ENCODE results near the gene CIB4. TPM values are rescaled to one million over a fixed set of nuclear protein-coding genes. Genes with fewer than 3 reads are reported as not detected.
A peak's percentile ranks its signal among the peaks of the same experiment; 100 is the strongest.

The CIB4 gene
- not detected for total RNA-seq
- not detected for polyA plus RNA-seq (ENCODE audit: insufficient read depth, low read depth, low replicate concordance)
- long read RNA-seq, donor 1: 0 reads
- long read RNA-seq, donor 2: 0 reads
- long read RNA-seq, donor 3, partial matches to known transcripts: 0 of 1 reads
- long read RNA-seq, donor 3, other reads (novel, unspliced or antisense): 0 of 1 reads
- long read RNA-seq, donor 4: 0 reads
- long read RNA-seq, donor 5: 0 reads
- long read RNA-seq, donor 6, partial matches to known transcripts: 0 of 1 reads
- long read RNA-seq, donor 6, other reads (novel, unspliced or antisense): 0 of 1 reads
- long read RNA-seq, donor 7, partial matches to known transcripts: 0 of 1 reads
- long read RNA-seq, donor 7, other reads (novel, unspliced or antisense): 1 of 1 reads
- long read RNA-seq, donor 8, partial matches to known transcripts: 0 of 1 reads
- long read RNA-seq, donor 8, other reads (novel, unspliced or antisense): 0 of 1 reads
- long read RNA-seq, donor 9, partial matches to known transcripts: 0 of 1 reads
- long read RNA-seq, donor 9, other reads (novel, unspliced or antisense): 0 of 1 reads
- long read RNA-seq, donor 10: 0 reads

- Histone ChIP-seq H3K27ac (ENCODE audit: low read depth in 2 of 2, low read length in 2 of 2) (no peak within 1 kb of the TSS), H3K36me3 (ENCODE audit: control insufficient read depth in 2 of 3, insufficient read depth in 3 of 3, low read length in 3 of 3) (no peaks in the 10 kb centered on the region), H3K9me3 (ENCODE audit: control insufficient read depth in 2 of 3, insufficient read depth in 1 of 3, low read length in 3 of 3) (no peaks in the 10 kb centered on the region), H3K4me3 (ENCODE audit: low read length in 3 of 3) (no peak within 1 kb of the TSS), H3K9ac (ENCODE audit: low read length in 3 of 3) (no peak within 1 kb of the TSS), H3K4me1 (ENCODE audit: control insufficient read depth in 2 of 3, insufficient read depth in 2 of 3, low read depth in 1 of 3, low read length in 3 of 3) (peaks cover 0 to 10% (median 8%) of the 10 kb centered on the region in 3 donors), H3K27me3 (ENCODE audit: control insufficient read depth, insufficient read depth, low read length) (no peaks in the 10 kb centered on the region)
- TF ChIP-seq, protein P1, sequence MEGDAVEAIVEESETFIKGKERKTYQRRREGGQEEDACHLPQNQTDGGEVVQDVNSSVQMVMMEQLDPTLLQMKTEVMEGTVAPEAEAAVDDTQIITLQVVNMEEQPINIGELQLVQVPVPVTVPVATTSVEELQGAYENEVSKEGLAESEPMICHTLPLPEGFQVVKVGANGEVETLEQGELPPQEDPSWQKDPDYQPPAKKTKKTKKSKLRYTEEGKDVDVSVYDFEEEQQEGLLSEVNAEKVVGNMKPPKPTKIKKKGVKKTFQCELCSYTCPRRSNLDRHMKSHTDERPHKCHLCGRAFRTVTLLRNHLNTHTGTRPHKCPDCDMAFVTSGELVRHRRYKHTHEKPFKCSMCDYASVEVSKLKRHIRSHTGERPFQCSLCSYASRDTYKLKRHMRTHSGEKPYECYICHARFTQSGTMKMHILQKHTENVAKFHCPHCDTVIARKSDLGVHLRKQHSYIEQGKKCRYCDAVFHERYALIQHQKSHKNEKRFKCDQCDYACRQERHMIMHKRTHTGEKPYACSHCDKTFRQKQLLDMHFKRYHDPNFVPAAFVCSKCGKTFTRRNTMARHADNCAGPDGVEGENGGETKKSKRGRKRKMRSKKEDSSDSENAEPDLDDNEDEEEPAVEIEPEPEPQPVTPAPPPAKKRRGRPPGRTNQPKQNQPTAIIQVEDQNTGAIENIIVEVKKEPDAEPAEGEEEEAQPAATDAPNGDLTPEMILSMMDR (IDR thresholded peaks at IDR 0.05; ENCODE audit: borderline replicate concordance, extremely low read depth, insufficient read depth): no peak
- FAIRE-seq (no peak), DNase-seq (peak in 4 of 5 donors; percentile 31 to 73 (median 62))
- intact Hi-C loops (cut with DNase I): no loop called here
These were observed at the start of gene CIB4 for GRCh38 chr2:26640781-26641564. CIB4 (minus strand) TSS chr2:26641366; CDS start chr2:26641314, 52 bp downstream.

DNA sequence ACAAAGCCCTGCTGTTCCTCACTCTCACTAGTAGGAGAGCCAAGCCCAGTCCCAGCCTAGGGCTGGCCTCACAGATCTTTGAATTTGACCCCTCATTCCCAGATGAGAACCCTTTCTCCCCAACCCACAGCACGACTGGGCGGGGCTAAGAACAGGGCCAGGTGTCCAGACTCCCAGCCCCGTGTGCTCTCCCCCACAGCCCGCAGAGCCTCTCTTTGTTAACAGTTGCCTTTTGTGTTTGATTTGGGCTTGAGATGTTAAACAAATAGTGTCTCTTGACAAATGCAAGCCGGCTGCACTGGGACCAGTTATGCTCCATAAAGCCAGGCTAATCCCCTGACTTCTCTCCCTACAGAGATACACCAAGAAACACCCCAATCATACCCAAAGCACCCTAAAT, 46.6 kb upstream of the CIB4 start:
- no peak overlapping the region for H3K27ac ChIP-seq (ENCODE audit: low read depth in 2 of 2, low read length in 2 of 2)

GRCh38 chr2:26687328-26687727, 46.2 kb upstream of the CIB4 start:
- TF ChIP-seq, protein P1 (IDR thresholded peaks at IDR 0.05; ENCODE audit: borderline replicate concordance, extremely low read depth, insufficient read depth): no peak
- FAIRE-seq: no peak
- H3K9ac ChIP-seq (ENCODE audit: low read length in 3 of 3): no peak overlapping the region

More for the DNA sequence above, 46.6 kb upstream of the CIB4 start:
- Histone ChIP-seq H3K4me1 (ENCODE audit: control insufficient read depth in 2 of 3, insufficient read depth in 2 of 3, low read depth in 1 of 3, low read length in 3 of 3) (peaks cover 0 to 6% (median 5%) of the 10 kb centered on the region in 3 donors), H3K27me3 (ENCODE audit: control insufficient read depth, insufficient read depth, low read length) (no peaks in the 10 kb centered on the region), H3K4me3 (ENCODE audit: low read length in 3 of 3) (no peak overlapping the region), H3K9me3 (ENCODE audit: control insufficient read depth in 2 of 3, insufficient read depth in 1 of 3, low read length in 3 of 3) (no peaks in the 10 kb centered on the region), H3K36me3 (ENCODE audit: control insufficient read depth in 2 of 3, insufficient read depth in 3 of 3, low read length in 3 of 3) (no peaks in the 10 kb centered on the region), H3K9ac (ENCODE audit: low read length in 3 of 3) (no peak overlapping the region)
- FAIRE-seq (no peak), DNase-seq (peak in 1 of 5 donors; percentile 26)
- intact Hi-C loops (cut with DNase I): no loop called here
- TF ChIP-seq, protein P1 (IDR thresholded peaks at IDR 0.05; ENCODE audit: borderline replicate concordance, extremely low read depth, insufficient read depth): no peak

More at GRCh38 chr2:26687328-26687727, 46.2 kb upstream of the CIB4 start:
- Histone ChIP-seq H3K27me3 (ENCODE audit: control insufficient read depth, insufficient read depth, low read length) (no peaks in the 10 kb centered on the region), H3K9me3 (ENCODE audit: control insufficient read depth in 2 of 3, insufficient read depth in 1 of 3, low read length in 3 of 3) (no peaks in the 10 kb centered on the region), H3K4me1 (ENCODE audit: control insufficient read depth in 2 of 3, insufficient read depth in 2 of 3, low read depth in 1 of 3, low read length in 3 of 3) (peaks cover 0 to 6% (median 5%) of the 10 kb centered on the region in 3 donors), H3K36me3 (ENCODE audit: control insufficient read depth in 2 of 3, insufficient read depth in 3 of 3, low read length in 3 of 3) (no peaks in the 10 kb centered on the region), H3K4me3 (ENCODE audit: low read length in 3 of 3) (no peak overlapping the region), H3K27ac (ENCODE audit: low read depth in 2 of 2, low read length in 2 of 2) (no peak overlapping the region)
- DNase-seq: no peak
- intact Hi-C loops (cut with DNase I): no loop called here
